Measurements from ENCODE around the gene TSPAN18.

The TSPAN18 gene

DNA sequence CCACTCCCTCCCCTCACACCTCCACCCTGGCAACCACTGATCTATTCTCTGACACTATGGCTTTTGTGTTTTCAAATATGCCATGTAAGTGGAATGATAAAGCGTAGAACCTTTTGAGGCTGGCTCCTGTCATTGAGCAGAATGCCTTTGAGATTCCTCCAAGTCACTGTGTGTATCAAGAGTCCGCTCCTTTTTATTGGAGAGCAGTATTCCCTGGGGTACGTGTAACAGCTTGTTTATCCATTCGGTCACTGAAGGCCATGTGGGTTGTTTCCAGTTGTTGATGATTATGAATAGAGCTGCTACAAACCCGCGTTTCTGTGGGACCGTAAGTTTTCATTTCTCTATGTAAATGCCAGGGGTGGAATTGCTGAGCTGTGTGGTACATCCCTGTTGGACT lies 213.6 kb downstream of the TSPAN18 start:
- Histone ChIP-seq H3K36me3 (replicated peaks; ENCODE audit: low read depth, low read length) (peaks cover 47% of the 10 kb centered on the region), H3K4me3 (ENCODE audit: low read length) (no peak overlapping the region), H3K79me2 (ENCODE audit: low read length) (peaks cover 60% of the 10 kb centered on the region), H3K4me1 (ENCODE audit: low read length) (peaks cover 82% of the 10 kb centered on the region), H3K4me2 (ENCODE audit: low read length) (no peak overlapping the region), H3K9ac (ENCODE audit: low read length) (no peak overlapping the region), H3K27me3 (ENCODE audit: low read depth, low read length) (no peaks in the 10 kb centered on the region), H2AFZ (ENCODE audit: low read depth, low read length) (no peak overlapping the region), H3K9me3 (ENCODE audit: insufficient read depth, low read length) (no peaks in the 10 kb centered on the region), H4K20me1 (ENCODE audit: insufficient read depth, low read length) (peaks cover 7% of the 10 kb centered on the region; the same call in 1 of the 2 replicates), H3K27ac (ENCODE audit: low read length) (no peak overlapping the region)
- TF ChIP-seq, protein P1, sequence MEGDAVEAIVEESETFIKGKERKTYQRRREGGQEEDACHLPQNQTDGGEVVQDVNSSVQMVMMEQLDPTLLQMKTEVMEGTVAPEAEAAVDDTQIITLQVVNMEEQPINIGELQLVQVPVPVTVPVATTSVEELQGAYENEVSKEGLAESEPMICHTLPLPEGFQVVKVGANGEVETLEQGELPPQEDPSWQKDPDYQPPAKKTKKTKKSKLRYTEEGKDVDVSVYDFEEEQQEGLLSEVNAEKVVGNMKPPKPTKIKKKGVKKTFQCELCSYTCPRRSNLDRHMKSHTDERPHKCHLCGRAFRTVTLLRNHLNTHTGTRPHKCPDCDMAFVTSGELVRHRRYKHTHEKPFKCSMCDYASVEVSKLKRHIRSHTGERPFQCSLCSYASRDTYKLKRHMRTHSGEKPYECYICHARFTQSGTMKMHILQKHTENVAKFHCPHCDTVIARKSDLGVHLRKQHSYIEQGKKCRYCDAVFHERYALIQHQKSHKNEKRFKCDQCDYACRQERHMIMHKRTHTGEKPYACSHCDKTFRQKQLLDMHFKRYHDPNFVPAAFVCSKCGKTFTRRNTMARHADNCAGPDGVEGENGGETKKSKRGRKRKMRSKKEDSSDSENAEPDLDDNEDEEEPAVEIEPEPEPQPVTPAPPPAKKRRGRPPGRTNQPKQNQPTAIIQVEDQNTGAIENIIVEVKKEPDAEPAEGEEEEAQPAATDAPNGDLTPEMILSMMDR (IDR thresholded peaks at IDR 0.05; ENCODE audit: low read depth, low read length): no peak
- no peak for TF ChIP-seq EZH2phosphoT487 (IDR thresholded peaks at IDR 0.05; ENCODE audit: low read depth)

GRCh38 chr11:44940835-44941234 lies 214.1 kb downstream of the TSPAN18 start:
- H3K4me2 ChIP-seq (ENCODE audit: low read length): no peak overlapping the region; the same call in 1 of the 2 replicates
- H3K36me3 ChIP-seq (replicated peaks; ENCODE audit: low read depth, low read length): peaks cover 51% of the 10 kb centered on the region
- peaks cover 64% of the 10 kb centered on the region for H3K79me2 ChIP-seq (ENCODE audit: low read length)
- H4K20me1 ChIP-seq (ENCODE audit: insufficient read depth, low read length): peaks cover 11% of the 10 kb centered on the region
- TF ChIP-seq EZH2phosphoT487 (IDR thresholded peaks at IDR 0.05; ENCODE audit: low read depth): no peak
- TF ChIP-seq, protein P1 (IDR thresholded peaks at IDR 0.05; ENCODE audit: low read depth, low read length): no peak
- H3K4me1 ChIP-seq (ENCODE audit: low read length): peaks cover 86% of the 10 kb centered on the region
- no peak overlapping the region for H3K27ac ChIP-seq (ENCODE audit: low read length)
- H3K9me3 ChIP-seq (ENCODE audit: insufficient read depth, low read length): no peaks in the 10 kb centered on the region
- no peak overlapping the region for H2AFZ ChIP-seq (ENCODE audit: low read depth, low read length)
- H3K27me3 ChIP-seq (ENCODE audit: low read depth, low read length): no peaks in the 10 kb centered on the region
- no peak overlapping the region for H3K4me3 ChIP-seq (ENCODE audit: low read length)
- H3K9ac ChIP-seq (ENCODE audit: low read length): no peak overlapping the region

GRCh38 chr11:44941259-44942021 lies 214.7 kb downstream of the TSPAN18 start:
- H4K20me1 ChIP-seq (ENCODE audit: insufficient read depth, low read length): peaks cover 17% of the 10 kb centered on the region
- TF ChIP-seq, protein P1 (IDR thresholded peaks at IDR 0.05; ENCODE audit: low read depth, low read length): no peak
- no peak for TF ChIP-seq EZH2phosphoT487 (IDR thresholded peaks at IDR 0.05; ENCODE audit: low read depth)
- peak overlapping the region; percentile 75; the same call in 1 of the 2 replicates for H3K4me3 ChIP-seq (ENCODE audit: low read length)
- H3K79me2 ChIP-seq (ENCODE audit: low read length): peaks cover 65% of the 10 kb centered on the region
- H2AFZ ChIP-seq (ENCODE audit: low read depth, low read length): no peak overlapping the region
- H3K27ac ChIP-seq (ENCODE audit: low read length): peak overlapping the region; percentile 74
- peak overlapping the region; percentile 83 for H3K4me2 ChIP-seq (ENCODE audit: low read length)
- H3K36me3 ChIP-seq (replicated peaks; ENCODE audit: low read depth, low read length): peaks cover 47% of the 10 kb centered on the region
- peaks cover 85% of the 10 kb centered on the region for H3K4me1 ChIP-seq (ENCODE audit: low read length)
- no peaks in the 10 kb centered on the region for H3K27me3 ChIP-seq (ENCODE audit: low read depth, low read length)
- H3K9ac ChIP-seq (ENCODE audit: low read length): peak overlapping the region; percentile 68; the same call in 1 of the 2 replicates
- no peaks in the 10 kb centered on the region for H3K9me3 ChIP-seq (ENCODE audit: insufficient read depth, low read length)

DNA sequence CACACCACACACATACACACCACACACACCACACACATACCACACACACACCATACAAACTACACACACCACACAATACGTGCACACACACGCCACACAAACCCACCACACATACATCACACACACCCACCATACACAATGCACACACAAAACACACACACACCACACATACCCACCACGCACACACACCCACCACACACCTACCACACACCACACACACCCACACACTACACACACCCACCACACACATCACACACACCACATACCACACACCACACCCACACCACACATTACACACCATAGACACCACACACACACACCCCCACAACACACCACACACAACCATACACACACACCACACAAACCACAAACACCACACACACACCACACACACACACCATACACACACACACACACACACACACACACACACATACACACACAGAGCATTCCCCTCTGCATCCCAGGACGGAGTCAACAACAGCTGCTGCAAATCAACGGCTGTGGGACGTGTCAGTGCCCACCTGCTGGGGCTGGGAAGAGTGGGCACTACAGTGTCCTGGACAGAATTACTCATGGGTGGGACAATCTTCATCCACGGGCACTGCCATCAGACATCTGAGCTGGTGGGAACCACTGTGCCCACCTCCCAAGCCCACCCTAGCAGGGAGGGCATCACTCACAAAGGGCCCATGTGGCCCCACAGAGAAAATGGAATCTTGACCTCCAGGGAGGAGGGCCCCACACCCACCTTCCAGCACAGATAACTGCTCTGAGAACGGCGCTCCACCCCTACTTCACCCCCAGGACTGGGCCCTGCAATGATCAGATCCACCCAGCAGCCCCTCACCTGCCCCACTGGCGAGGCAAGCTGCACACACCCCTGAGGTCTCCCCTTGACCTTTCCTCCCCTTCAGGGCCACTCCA lies 215.5 kb downstream of the TSPAN18 start:
- Histone ChIP-seq H3K27ac (ENCODE audit: low read length) (peak overlapping the region; percentile 74), H3K4me2 (ENCODE audit: low read length) (peak overlapping the region; percentile 83), H2AFZ (ENCODE audit: low read depth, low read length) (no peak overlapping the region), H3K9ac (ENCODE audit: low read length) (peak overlapping the region; percentile 68), H3K79me2 (ENCODE audit: low read length) (peaks cover 74% of the 10 kb centered on the region), H3K9me3 (ENCODE audit: insufficient read depth, low read length) (no peaks in the 10 kb centered on the region), H3K36me3 (replicated peaks; ENCODE audit: low read depth, low read length) (peaks cover 43% of the 10 kb centered on the region), H3K4me3 (ENCODE audit: low read length) (peak overlapping the region; percentile 75), H3K4me1 (ENCODE audit: low read length) (peaks cover 77% of the 10 kb centered on the region), H3K27me3 (ENCODE audit: low read depth, low read length) (no peaks in the 10 kb centered on the region), H4K20me1 (ENCODE audit: insufficient read depth, low read length) (peaks cover 26% of the 10 kb centered on the region)
- no peak for TF ChIP-seq EZH2phosphoT487 (IDR thresholded peaks at IDR 0.05; ENCODE audit: low read depth)
- TF ChIP-seq, protein P1 (IDR thresholded peaks at IDR 0.05; ENCODE audit: low read depth, low read length): no peak

Data from OCI-LY3 (cell line).